HepG2 (cell line): Measurements from ENCODE around the gene CASP5. TPM values are rescaled to one million over a fixed set of nuclear protein-coding genes. Genes with fewer than 3 reads are reported as not detected.
A peak's percentile ranks its signal among the peaks of the same experiment; 100 is the strongest.

Experiments
- CREB1 ChIP-seq, 2 experiments: fragments of 450-650 bp in 1 of 2; IDR thresholded peaks; 2 replicates each; pipeline ENCODE4 v1.6.1; 2016 to 2017; ENCODE audit warnings: control low read depth in 1 of 2, mild to moderate bottlenecking in 1 of 2, missing compliant biosample characterization in 1 of 2, missing genetic modification characterization in 1 of 2
- EHMT2 ChIP-seq: fragments of 200-600 bp; sonication (generic); IDR thresholded peaks from 2 replicates; pipeline ENCODE4 v1.7.0; 2017; ENCODE audit warnings: antibody characterized with exemption, low read depth, low read length, borderline replicate concordance
- FOXK1 ChIP-seq: sonication (generic); formaldehyde crosslinking; IDR thresholded peaks from 2 replicates; pipeline ENCODE4 v1.4.0; 2020; ENCODE audit warnings: low read depth, missing genetic modification reagents, borderline replicate concordance
- IRF2 ChIP-seq: IDR thresholded peaks from 2 replicates; pipeline ENCODE4 v1.6.1; 2018; ENCODE audit warnings: missing genetic modification reagents, missing compliant biosample characterization
- ISX ChIP-seq: sonication (generic); formaldehyde crosslinking; conservative IDR thresholded peaks from 2 replicates; pipeline ENCODE4 v1.5.0; 2020; ENCODE audit warnings: missing genetic modification reagents
- JUND ChIP-seq: sonication (generic); formaldehyde crosslinking; IDR thresholded peaks from 2 replicates; pipeline ENCODE4 v1.8.0; 2022; ENCODE audit warnings: mild to moderate bottlenecking, missing genetic modification reagents
- KAT7 ChIP-seq: IDR thresholded peaks from 2 replicates; pipeline ENCODE4 v1.6.1; 2018; ENCODE audit warnings: borderline replicate concordance, missing compliant biosample characterization
- MBNL3 ChIP-seq: fragments of 250-450 bp; sonication (Bioruptor Pico); conservative IDR thresholded peaks from 2 replicates; pipeline ENCODE4 v1.8.0; 2022; ENCODE audit warnings: mild to moderate bottlenecking, inconsistent platforms
- MZF1 ChIP-seq: sonication (generic); formaldehyde crosslinking; IDR thresholded peaks from 2 replicates; pipeline ENCODE4 v1.8.1; 2023; ENCODE audit warnings: mild to moderate bottlenecking, missing genetic modification reagents, borderline replicate concordance
- ZEB1 ChIP-seq: IDR thresholded peaks from 2 replicates; pipeline ENCODE4 v1.6.1; 2012; ENCODE audit warnings: mild to moderate bottlenecking, low read depth, inconsistent platforms; ENCODE audit not compliant: insufficient replicate concordance
- ZFY ChIP-seq: sonication (generic); formaldehyde crosslinking; IDR thresholded peaks from 2 replicates; pipeline ENCODE4 v1.4.0; 2020; ENCODE audit warnings: missing genetic modification reagents
- ZNF138 ChIP-seq: sonication (generic); formaldehyde crosslinking; IDR thresholded peaks from 2 replicates; pipeline ENCODE4 v1.5.0; 2020; ENCODE audit warnings: mild to moderate bottlenecking, low read depth, missing genetic modification reagents
- ZNF235 ChIP-seq: sonication (generic); formaldehyde crosslinking; IDR thresholded peaks from 2 replicates; pipeline ENCODE4 v1.8.1; 2023; ENCODE audit warnings: mild to moderate bottlenecking, missing genetic modification reagents, borderline replicate concordance
- ZNF567 ChIP-seq: sonication (generic); formaldehyde crosslinking; IDR thresholded peaks from 2 replicates; pipeline ENCODE4 v1.8.1; 2023; ENCODE audit warnings: mild to moderate bottlenecking, missing genetic modification reagents, borderline replicate concordance
- polyA plus RNA-seq, 8 experiments: library from polyadenylated mRNA; depleted of rRNA in 3 of 8; stranded (reverse) in 7 of 8; unstranded in 1 of 8; fragments of >200 nt; fragmentation: Illumina TruSeq in 4 of 8; extraction: Trizol in 4 of 8; gene quantifications; 2 replicates each; pipeline versions ENCODE4 v1.2.1 to v1.2.3, GENCODE V29; 2011 to 2016; ENCODE audit warnings: low read depth in 4 of 8, missing spikeins in 1 of 8, mixed read lengths in 1 of 8; ENCODE audit not compliant: insufficient read depth in 1 of 8
- total RNA-seq, 5 experiments: library from RNA; depleted of rRNA; stranded (reverse); fragments of >200 nt; fragmentation: Illumina TruSeq; extraction: Trizol; gene quantifications; 2 replicates each; pipeline ENCODE4 v1.2.3, GENCODE V29; 2016; ENCODE audit warnings: low read depth in 1 of 5
- TF ChIP-seq, protein P1 (sequence below): IDR thresholded peaks from 2 replicates; pipeline ENCODE4 v1.6.1; 2018; ENCODE audit warnings: missing genetic modification reagents
- TF ChIP-seq, protein P2 (sequence below): fragments of 450-650 bp; IDR thresholded peaks from 2 replicates; pipeline ENCODE4 v1.6.1; 2017; ENCODE audit warnings: mild to moderate bottlenecking
- TF ChIP-seq, protein P3 (sequence below): sonication (generic); formaldehyde crosslinking; IDR thresholded peaks from 2 replicates; pipeline ENCODE4 v1.5.1; 2020; ENCODE audit warnings: missing genetic modification reagents, mild to moderate bottlenecking, borderline replicate concordance
- TF ChIP-seq, protein P4 (sequence below): IDR thresholded peaks from 2 replicates; pipeline ENCODE4 v1.6.1; 2016; ENCODE audit warnings: control low read depth
- TF ChIP-seq, protein P5 (sequence below): sonication (generic); formaldehyde crosslinking; IDR thresholded peaks from 2 replicates; pipeline ENCODE4 v1.9.0; 2022; ENCODE audit warnings: low read depth, missing genetic modification reagents

The CASP5 gene
- total and polyA plus RNA-seq, 2 of the 13 experiments (the other 11 are each of a cell fraction or from before 2014, with no cell fraction given): not detected

DNA sequence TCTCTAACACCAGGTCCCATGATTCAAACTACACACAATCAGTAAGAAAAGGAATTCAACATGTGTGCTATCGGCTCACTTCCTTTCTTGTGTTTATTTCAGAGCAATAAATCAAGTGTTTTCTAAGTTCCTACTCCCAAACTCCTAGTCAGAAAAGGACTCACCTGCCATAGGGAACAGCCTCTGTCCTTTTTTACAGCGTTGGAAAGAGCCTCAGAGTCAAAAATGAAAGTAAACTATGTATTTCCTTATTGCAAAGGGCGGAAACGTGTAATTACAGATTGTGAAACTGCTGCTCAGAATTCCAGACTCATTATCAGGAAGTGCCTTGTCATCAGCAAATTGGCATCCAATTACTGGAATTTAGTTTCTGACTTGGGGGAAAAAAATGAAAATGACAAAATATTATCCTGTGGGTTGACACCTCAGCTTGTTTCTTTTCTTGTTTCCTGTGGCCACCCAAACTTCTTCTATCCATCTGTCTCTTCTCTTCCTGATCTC is 54.6 kb downstream of the CASP5 start, which contains the start of gene CASP4 (continued):
- TF ChIP-seq ZNF567 (CRISPR knock-in tag) (no peak), MBNL3 (CRISPR knock-in tag) (no peak), EHMT2 (no peak), MZF1 (no peak), FOXK1 (CRISPR knock-in tag) (no peak), ISX (no peak), IRF2 (CRISPR knock-in tag) (peak; percentile 97), JUND (CRISPR knock-in tag) (no peak), ZNF138 (CRISPR knock-in tag) (no peak), KAT7 (CRISPR knock-in tag) (no peak), CREB1 (IDR thresholded peaks at IDR 0.05) (no peak), CREB1 (CRISPR knock-in tag; IDR thresholded peaks at IDR 0.05) (peak; percentile 65), ZFY (CRISPR knock-in tag) (no peak; the same call in 1 of the 2 replicates), ZEB1 (no peak), ZNF235 (CRISPR knock-in tag) (no peak)
- TF ChIP-seq, protein P1, sequence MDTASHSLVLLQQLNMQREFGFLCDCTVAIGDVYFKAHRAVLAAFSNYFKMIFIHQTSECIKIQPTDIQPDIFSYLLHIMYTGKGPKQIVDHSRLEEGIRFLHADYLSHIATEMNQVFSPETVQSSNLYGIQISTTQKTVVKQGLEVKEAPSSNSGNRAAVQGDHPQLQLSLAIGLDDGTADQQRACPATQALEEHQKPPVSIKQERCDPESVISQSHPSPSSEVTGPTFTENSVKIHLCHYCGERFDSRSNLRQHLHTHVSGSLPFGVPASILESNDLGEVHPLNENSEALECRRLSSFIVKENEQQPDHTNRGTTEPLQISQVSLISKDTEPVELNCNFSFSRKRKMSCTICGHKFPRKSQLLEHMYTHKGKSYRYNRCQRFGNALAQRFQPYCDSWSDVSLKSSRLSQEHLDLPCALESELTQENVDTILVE: peak; percentile 38; the same call in 1 of the 2 replicates
- TF ChIP-seq, protein P2, sequence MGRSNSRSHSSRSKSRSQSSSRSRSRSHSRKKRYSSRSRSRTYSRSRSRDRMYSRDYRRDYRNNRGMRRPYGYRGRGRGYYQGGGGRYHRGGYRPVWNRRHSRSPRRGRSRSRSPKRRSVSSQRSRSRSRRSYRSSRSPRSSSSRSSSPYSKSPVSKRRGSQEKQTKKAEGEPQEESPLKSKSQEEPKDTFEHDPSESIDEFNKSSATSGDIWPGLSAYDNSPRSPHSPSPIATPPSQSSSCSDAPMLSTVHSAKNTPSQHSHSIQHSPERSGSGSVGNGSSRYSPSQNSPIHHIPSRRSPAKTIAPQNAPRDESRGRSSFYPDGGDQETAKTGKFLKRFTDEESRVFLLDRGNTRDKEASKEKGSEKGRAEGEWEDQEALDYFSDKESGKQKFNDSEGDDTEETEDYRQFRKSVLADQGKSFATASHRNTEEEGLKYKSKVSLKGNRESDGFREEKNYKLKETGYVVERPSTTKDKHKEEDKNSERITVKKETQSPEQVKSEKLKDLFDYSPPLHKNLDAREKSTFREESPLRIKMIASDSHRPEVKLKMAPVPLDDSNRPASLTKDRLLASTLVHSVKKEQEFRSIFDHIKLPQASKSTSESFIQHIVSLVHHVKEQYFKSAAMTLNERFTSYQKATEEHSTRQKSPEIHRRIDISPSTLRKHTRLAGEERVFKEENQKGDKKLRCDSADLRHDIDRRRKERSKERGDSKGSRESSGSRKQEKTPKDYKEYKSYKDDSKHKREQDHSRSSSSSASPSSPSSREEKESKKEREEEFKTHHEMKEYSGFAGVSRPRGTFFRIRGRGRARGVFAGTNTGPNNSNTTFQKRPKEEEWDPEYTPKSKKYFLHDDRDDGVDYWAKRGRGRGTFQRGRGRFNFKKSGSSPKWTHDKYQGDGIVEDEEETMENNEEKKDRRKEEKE: no peak
- TF ChIP-seq, protein P3, sequence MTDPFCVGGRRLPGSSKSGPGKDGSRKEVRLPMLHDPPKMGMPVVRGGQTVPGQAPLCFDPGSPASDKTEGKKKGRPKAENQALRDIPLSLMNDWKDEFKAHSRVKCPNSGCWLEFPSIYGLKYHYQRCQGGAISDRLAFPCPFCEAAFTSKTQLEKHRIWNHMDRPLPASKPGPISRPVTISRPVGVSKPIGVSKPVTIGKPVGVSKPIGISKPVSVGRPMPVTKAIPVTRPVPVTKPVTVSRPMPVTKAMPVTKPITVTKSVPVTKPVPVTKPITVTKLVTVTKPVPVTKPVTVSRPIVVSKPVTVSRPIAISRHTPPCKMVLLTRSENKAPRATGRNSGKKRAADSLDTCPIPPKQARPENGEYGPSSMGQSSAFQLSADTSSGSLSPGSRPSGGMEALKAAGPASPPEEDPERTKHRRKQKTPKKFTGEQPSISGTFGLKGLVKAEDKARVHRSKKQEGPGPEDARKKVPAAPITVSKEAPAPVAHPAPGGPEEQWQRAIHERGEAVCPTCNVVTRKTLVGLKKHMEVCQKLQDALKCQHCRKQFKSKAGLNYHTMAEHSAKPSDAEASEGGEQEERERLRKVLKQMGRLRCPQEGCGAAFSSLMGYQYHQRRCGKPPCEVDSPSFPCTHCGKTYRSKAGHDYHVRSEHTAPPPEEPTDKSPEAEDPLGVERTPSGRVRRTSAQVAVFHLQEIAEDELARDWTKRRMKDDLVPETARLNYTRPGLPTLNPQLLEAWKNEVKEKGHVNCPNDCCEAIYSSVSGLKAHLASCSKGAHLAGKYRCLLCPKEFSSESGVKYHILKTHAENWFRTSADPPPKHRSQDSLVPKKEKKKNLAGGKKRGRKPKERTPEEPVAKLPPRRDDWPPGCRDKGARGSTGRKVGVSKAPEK (CRISPR knock-in tag): no peak
- TF ChIP-seq, protein P4, sequence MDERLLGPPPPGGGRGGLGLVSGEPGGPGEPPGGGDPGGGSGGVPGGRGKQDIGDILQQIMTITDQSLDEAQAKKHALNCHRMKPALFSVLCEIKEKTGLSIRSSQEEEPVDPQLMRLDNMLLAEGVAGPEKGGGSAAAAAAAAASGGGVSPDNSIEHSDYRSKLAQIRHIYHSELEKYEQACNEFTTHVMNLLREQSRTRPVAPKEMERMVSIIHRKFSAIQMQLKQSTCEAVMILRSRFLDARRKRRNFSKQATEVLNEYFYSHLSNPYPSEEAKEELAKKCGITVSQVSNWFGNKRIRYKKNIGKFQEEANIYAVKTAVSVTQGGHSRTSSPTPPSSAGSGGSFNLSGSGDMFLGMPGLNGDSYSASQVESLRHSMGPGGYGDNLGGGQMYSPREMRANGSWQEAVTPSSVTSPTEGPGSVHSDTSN (CRISPR knock-in tag): no peak
- TF ChIP-seq, protein P5, sequence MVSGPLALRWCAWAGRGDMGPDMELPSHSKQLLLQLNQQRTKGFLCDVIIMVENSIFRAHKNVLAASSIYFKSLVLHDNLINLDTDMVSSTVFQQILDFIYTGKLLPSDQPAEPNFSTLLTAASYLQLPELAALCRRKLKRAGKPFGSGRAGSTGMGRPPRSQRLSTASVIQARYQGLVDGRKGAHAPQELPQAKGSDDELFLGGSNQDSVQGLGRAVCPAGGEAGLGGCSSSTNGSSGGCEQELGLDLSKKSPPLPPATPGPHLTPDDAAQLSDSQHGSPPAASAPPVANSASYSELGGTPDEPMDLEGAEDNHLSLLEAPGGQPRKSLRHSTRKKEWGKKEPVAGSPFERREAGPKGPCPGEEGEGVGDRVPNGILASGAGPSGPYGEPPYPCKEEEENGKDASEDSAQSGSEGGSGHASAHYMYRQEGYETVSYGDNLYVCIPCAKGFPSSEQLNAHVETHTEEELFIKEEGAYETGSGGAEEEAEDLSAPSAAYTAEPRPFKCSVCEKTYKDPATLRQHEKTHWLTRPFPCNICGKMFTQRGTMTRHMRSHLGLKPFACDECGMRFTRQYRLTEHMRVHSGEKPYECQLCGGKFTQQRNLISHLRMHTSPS (CRISPR knock-in tag): no peak
